Nephron (organoid): ENCODE data around the gene TCF25.

Experiments used
- H3K27ac Mint-ChIP-seq, 3 experiments: 2 replicates each; pipeline ENCODE4 v1.8.0; 2020; ENCODE audit warnings: mixed read lengths in 3 of 3, mild to moderate bottlenecking in 2 of 3, moderate library complexity in 1 of 3
- H3K27me3 Mint-ChIP-seq: 2 replicates; pipeline ENCODE4 v1.8.0; 2021; ENCODE audit warnings: low read depth, mild to moderate bottlenecking, moderate library complexity, mixed read lengths
- H3K36me3 Mint-ChIP-seq: 2 replicates; pipeline ENCODE4 v1.8.0; 2020; ENCODE audit warnings: low read depth, mixed read lengths
- H3K4me1 Mint-ChIP-seq: 2 replicates; pipeline ENCODE4 v1.8.0; 2020; ENCODE audit warnings: mixed read lengths
- H3K4me3 Mint-ChIP-seq, 3 experiments: 2 replicates each; pipeline ENCODE4 v1.8.0; 2020; ENCODE audit warnings: mild to moderate bottlenecking in 3 of 3, mixed read lengths in 3 of 3, moderate library complexity in 2 of 3
- H3K9me3 Mint-ChIP-seq: 2 replicates; pipeline ENCODE4 v1.8.0; 2020; ENCODE audit warnings: mixed read lengths
- CTCF ChIP-seq, 3 experiments: fragments of 200-600 bp; sonication (generic); IDR thresholded peaks; one replicate each; pipeline ENCODE4 v1.5.0; 2021; ENCODE audit warnings: antibody characterized with exemption in 3 of 3; ENCODE audit not compliant: unreplicated experiment in 3 of 3

TCF25 gene

GRCh38 chr16:89847051-89847939 is 26.1 kb upstream of the TCF25 start:
- Mint-ChIP-seq H3K4me1 (peaks cover 4% of the 10 kb centered on the region), H3K4me3 (no peak overlapping the region), H3K27ac (peak overlapping the region in 2 of 3 experiments; percentile 47 to 74), H3K9me3 (no peaks in the 10 kb centered on the region), H3K27me3 (peaks cover 13% of the 10 kb centered on the region), H3K36me3 (no peaks in the 10 kb centered on the region)
- TF ChIP-seq CTCF (IDR thresholded peaks at IDR 0.05; ENCODE audit: unreplicated experiment in 3 of 3): no peak

GRCh38 chr16:89847940-89848297 is 25.5 kb upstream of the TCF25 start:
- H3K27me3 Mint-ChIP-seq: peaks cover 13% of the 10 kb centered on the region
- H3K9me3 Mint-ChIP-seq: no peaks in the 10 kb centered on the region
- no peak overlapping the region for H3K4me3 Mint-ChIP-seq
- H3K27ac Mint-ChIP-seq: peak overlapping the region in 2 of 3 experiments; percentile 47 to 74
- peaks cover 4% of the 10 kb centered on the region for H3K4me1 Mint-ChIP-seq
- no peak for TF ChIP-seq CTCF (IDR thresholded peaks at IDR 0.05; ENCODE audit: unreplicated experiment in 3 of 3)
- H3K36me3 Mint-ChIP-seq: no peaks in the 10 kb centered on the region

GRCh38 chr16:89848974-89849373 is 24.4 kb upstream of the TCF25 start:
- H3K27ac Mint-ChIP-seq: no peak overlapping the region
- no peak overlapping the region for H3K4me3 Mint-ChIP-seq
- no peaks in the 10 kb centered on the region for H3K9me3 Mint-ChIP-seq
- H3K36me3 Mint-ChIP-seq: no peaks in the 10 kb centered on the region
- no peak for TF ChIP-seq CTCF (IDR thresholded peaks at IDR 0.05; ENCODE audit: unreplicated experiment in 3 of 3)
- H3K4me1 Mint-ChIP-seq: peaks cover 4% of the 10 kb centered on the region
- H3K27me3 Mint-ChIP-seq: peaks cover 16% of the 10 kb centered on the region

GRCh38 chr16:89853306-89853993 is 19.9 kb upstream of the TCF25 start:
- Mint-ChIP-seq H3K27me3 (peaks cover 11% of the 10 kb centered on the region), H3K4me1 (no peaks in the 10 kb centered on the region), H3K27ac (no peak overlapping the region), H3K4me3 (no peak overlapping the region), H3K9me3 (no peaks in the 10 kb centered on the region), H3K36me3 (no peaks in the 10 kb centered on the region)
- no peak for TF ChIP-seq CTCF (IDR thresholded peaks at IDR 0.05; ENCODE audit: unreplicated experiment in 3 of 3)

GRCh38 chr16:89855301-89855945 is 18.0 kb upstream of the TCF25 start:
- no peak for TF ChIP-seq CTCF (IDR thresholded peaks at IDR 0.05; ENCODE audit: unreplicated experiment in 3 of 3)
- no peaks in the 10 kb centered on the region for H3K9me3 Mint-ChIP-seq
- H3K4me1 Mint-ChIP-seq: no peaks in the 10 kb centered on the region
- peaks cover 11% of the 10 kb centered on the region for H3K27me3 Mint-ChIP-seq
- H3K4me3 Mint-ChIP-seq: no peak overlapping the region
- no peaks in the 10 kb centered on the region for H3K36me3 Mint-ChIP-seq
- no peak overlapping the region for H3K27ac Mint-ChIP-seq
